Fibroblast of the aortic adventitia (primary cell): ENCODE data around the gene BMI1. TPM values are rescaled to one million over a fixed set of nuclear protein-coding genes. Genes with fewer than 3 reads are reported as not detected.

ENCODE experiments used
- DNase-seq: peaks from one replicate; pipeline ENCODE4 v3.0.0-alpha.2; 2010; ENCODE audit warnings: low read depth
- H3K4me3 ChIP-seq: 2 replicates; pipeline ENCODE4 v1.5.1; 2011; ENCODE audit warnings: low read depth, mild to moderate bottlenecking, control low read depth, low read length, moderate library complexity
- CTCF ChIP-seq: IDR thresholded peaks from 2 replicates; pipeline ENCODE4 v1.5.1; 2011; ENCODE audit warnings: mild to moderate bottlenecking, low read length, control low read depth, inconsistent platforms; ENCODE audit not compliant: insufficient read depth
- total RNA-seq: library from RNA; depleted of rRNA; stranded (reverse); fragments of >200 nt; gene quantifications from 2 replicates; pipeline ENCODE4 v1.2.3, GENCODE V29; 2012; ENCODE audit warnings: low replicate concordance

The BMI1 gene
- total RNA-seq, 1 donor: 60.9 TPM

- H3K4me3 ChIP-seq: no peak overlapping the region
- TF ChIP-seq CTCF: no peak
- DNase-seq: no peak
These were observed 45.5 kb downstream of the BMI1 start for GRCh38 chr10:22366435-22366703.

- no peak for DNase-seq
- no peak overlapping the region for H3K4me3 ChIP-seq
- TF ChIP-seq CTCF: no peak
These were observed 45.9 kb downstream of the BMI1 start for GRCh38 chr10:22366771-22367170.

- TF ChIP-seq CTCF: no peak
- no peak for DNase-seq
- no peak overlapping the region for H3K4me3 ChIP-seq
These were observed 46.6 kb downstream of the BMI1 start for GRCh38 chr10:22367471-22367870.

- DNase-seq: no peak
- no peak for TF ChIP-seq CTCF
These were observed 47.5 kb downstream of the BMI1 start for GRCh38 chr10:22368402-22368801.

GRCh38 chr10:22368981-22369380, 48.1 kb downstream of the BMI1 start:
- no peak overlapping the region for H3K4me3 ChIP-seq
- no peak for DNase-seq
- no peak for TF ChIP-seq CTCF

More at GRCh38 chr10:22368402-22368801, 47.5 kb downstream of the BMI1 start:
- no peak overlapping the region for H3K4me3 ChIP-seq

GRCh38 chr10:22369434-22370072, 48.7 kb downstream of the BMI1 start:
- no peak overlapping the region for H3K4me3 ChIP-seq
- TF ChIP-seq CTCF: no peak
- no peak for DNase-seq

- no peak overlapping the region for H3K4me3 ChIP-seq
- DNase-seq: no peak
- no peak for TF ChIP-seq CTCF
These were observed 49.4 kb downstream of the BMI1 start for GRCh38 chr10:22370320-22370719.
